HG02642 (cell line): Measurements from ENCODE around the gene THAP9.

Source experiments
- ATAC-seq: cut with Tn5 transposase; IDR thresholded peaks from one replicate; pipeline ENCODE4 v1.9.1; 2021; ENCODE audit warnings: mild to moderate bottlenecking; ENCODE audit not compliant: unreplicated experiment, poor library complexity

Gene THAP9

GRCh38 chr4:82951196-82951595 is 50.7 kb downstream of the THAP9 start:
- ATAC-seq, result no peak

- ATAC-seq, result no peak
These were observed 53.7 kb downstream of the THAP9 start for GRCh38 chr4:82954212-82954611.

- ATAC-seq, result no peak
These were observed 56.5 kb downstream of the THAP9 start for GRCh38 chr4:82957045-82957444.

GRCh38 chr4:82965763-82966162 is 65.2 kb downstream of the THAP9 start:
- no peak for ATAC-seq

- peak; percentile 61 for ATAC-seq
These were observed 68.4 kb downstream of the THAP9 start for GRCh38 chr4:82968972-82969371.

DNA sequence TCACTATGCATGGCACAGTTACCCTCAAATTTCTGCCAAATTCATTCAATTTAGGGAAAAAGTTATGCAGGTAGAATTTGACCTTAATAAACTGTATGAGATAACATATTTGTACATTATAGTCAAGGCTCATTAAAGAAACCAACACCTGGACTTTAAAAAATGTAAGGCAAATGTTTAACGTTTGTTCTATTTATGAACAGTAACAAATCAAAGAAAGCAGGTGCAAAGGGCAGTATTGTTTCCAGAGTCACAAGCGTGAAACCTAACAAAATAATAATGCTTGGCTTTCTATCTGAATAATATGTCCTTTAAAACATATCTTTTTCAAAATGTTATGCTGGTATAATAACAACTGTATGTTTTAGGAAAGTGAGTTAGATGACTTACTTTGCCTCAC is 68.9 kb downstream of the THAP9 start:
- no peak for ATAC-seq
